HG02642 (cell line): ENCODE results near the gene SLC35G3.
"Not testable (repeated sequence)": the region's sequence is repeated elsewhere in the genome, so short reads cannot be mapped to it uniquely, and the experiment has no call there.

Experiments
- ATAC-seq: cut with Tn5 transposase; IDR thresholded peaks from one replicate; pipeline ENCODE4 v1.9.1; 2021; ENCODE audit warnings: mild to moderate bottlenecking; ENCODE audit not compliant: unreplicated experiment, poor library complexity

SLC35G3 gene

GRCh38 chr17:35169835-35170363 lies 24.3 kb downstream of the SLC35G3 start:
- no peak for ATAC-seq

- no peak for ATAC-seq
Measured at GRCh38 chr17:35167666-35168065, 26.5 kb downstream of the SLC35G3 start.

DNA sequence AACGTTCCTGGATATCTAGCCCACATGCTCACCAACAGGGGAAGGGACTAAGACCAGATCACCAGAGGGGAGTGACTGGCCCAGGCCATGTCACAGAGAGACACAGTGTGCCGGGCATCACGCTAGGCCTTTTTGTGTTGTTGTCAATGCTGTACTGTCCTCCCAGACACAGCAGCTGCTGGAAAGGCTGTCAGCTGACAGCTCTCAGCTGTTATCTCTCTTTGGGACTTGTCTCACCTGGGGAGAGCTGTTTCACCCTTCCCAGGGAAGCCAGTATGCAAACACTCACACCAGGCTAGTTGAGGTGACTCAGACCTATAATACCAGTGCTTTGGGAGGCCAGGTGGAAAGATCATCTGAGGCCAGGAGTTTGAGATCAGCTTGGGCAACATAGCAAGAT lies 27.1 kb downstream of the SLC35G3 start:
- no peak for ATAC-seq

DNA sequence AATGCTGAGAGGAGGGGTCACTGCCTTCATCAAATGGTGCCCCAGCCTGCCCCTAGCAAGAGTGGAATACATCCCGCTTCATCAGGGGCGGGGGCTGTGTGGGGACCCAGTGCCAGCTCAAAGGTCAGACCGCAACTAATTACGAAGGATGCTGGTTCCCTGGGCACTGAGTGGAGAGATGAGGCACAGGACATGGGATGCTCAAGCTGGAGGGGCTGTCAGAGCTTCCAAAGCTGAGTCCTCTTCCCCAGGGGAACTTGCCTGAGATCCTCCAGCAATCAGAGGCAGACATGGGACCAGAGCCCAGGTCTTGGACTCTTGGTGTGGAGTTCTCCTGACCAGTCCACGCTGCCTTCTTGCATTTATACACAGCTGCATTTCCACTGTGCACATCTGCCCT lies 27.7 kb downstream of the SLC35G3 start:
- ATAC-seq, result no peak

- no peak for ATAC-seq
Measured at GRCh38 chr17:35164716-35165115, 29.5 kb downstream of the SLC35G3 start.

GRCh38 chr17:35163886-35164285 lies 30.3 kb downstream of the SLC35G3 start:
- no peak for ATAC-seq

DNA sequence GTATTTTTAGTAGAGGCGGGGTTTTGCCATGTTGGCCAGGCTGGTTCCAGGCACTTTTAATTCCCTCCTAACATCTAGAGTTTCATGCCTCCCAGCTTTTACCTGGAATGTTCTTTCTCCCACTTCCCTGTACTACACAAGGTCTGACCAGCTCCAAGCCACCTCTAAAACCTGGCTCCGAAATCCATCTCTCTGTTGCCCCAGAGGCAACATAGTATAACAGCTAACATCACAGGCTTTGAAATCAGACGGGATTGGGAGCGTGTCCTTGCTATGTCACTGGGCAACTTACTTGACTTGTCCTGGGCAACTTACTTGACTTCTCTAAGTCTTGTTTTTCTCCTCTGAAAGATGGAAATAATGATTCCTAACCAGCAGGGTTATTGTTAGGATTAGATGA lies 31.4 kb downstream of the SLC35G3 start:
- no peak for ATAC-seq

- ATAC-seq, result no peak
Measured at GRCh38 chr17:35161281-35161761, 32.9 kb downstream of the SLC35G3 start.

DNA sequence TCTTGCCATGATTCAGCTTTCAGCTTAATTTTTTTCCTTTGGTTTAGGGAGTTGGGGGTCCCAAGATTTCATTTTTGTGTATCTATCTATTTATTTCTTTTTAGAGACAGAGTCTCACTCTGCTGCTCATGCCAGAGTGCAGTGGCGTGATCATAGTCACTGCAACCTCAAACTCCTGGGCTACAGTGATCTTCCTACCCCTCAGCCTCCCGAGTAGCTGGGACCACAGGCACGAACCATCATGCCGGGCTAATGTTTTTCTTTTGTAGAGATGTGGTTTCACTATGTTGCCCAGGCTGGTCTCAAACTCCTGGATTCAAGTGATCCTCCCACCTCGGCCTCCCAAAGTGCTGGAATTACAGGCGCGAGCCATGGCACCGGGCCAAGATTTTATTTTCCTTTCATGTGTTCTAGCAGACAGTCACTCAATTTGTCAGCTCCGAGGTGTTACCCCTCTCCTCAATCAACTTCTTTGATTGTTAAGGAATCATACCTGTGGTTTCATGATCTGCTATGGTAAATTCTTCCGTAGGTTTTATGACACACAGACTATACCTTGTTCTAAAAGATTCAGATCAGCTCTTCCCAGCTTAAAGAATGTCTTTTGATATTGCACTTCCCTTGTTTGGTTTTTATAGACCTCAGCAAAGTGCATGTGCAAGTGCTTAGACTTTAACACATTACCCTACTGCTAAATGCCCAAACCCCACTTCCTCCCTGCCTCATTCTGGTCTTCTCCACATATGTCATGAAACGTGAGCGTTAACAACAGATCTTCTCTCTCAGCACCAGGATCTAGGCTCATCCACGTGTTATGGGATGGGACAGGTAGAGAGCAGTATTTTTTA lies 33.6 kb downstream of the SLC35G3 start:
- ATAC-seq, result no peak

DNA sequence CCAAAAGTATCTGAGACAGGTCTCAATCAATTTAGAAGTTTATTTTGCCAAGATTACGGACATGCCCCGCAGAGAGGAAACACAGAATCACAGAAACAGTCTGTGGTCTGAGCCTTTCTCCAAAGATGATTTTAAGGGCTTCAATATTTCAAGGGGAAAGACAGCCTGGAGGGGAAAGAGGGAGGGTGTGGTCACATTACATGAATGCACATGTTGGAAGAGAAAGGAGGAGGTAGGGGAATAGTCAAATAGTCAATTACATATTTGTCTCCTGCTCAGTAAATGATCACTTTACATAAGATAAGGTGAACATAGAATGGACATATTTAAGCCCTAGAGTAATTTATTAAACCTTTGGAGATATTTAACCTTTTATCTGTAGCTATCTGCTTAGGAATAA lies 34.3 kb downstream of the SLC35G3 start:
- no peak for ATAC-seq

DNA sequence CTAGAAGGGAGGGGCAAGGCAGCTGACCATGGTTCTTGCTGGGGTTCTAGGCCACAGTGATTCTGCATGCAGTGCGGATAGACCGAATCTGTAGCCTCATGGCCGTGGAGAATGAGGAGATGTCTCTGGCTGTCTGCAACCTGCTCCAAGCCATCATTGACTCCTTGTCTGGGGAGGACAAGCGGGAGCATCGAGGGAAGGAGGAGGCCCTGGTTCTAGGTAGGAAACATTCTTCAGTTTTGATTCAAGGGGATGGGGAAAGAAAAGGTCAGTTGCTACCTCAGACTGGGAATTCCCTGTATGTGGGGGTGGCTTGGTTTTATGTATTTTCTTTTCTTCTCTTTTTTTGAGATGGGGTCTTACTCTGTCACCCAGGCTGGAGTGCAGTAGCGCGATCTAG lies 38.9 kb downstream of the SLC35G3 start:
- ATAC-seq, result no peak

DNA sequence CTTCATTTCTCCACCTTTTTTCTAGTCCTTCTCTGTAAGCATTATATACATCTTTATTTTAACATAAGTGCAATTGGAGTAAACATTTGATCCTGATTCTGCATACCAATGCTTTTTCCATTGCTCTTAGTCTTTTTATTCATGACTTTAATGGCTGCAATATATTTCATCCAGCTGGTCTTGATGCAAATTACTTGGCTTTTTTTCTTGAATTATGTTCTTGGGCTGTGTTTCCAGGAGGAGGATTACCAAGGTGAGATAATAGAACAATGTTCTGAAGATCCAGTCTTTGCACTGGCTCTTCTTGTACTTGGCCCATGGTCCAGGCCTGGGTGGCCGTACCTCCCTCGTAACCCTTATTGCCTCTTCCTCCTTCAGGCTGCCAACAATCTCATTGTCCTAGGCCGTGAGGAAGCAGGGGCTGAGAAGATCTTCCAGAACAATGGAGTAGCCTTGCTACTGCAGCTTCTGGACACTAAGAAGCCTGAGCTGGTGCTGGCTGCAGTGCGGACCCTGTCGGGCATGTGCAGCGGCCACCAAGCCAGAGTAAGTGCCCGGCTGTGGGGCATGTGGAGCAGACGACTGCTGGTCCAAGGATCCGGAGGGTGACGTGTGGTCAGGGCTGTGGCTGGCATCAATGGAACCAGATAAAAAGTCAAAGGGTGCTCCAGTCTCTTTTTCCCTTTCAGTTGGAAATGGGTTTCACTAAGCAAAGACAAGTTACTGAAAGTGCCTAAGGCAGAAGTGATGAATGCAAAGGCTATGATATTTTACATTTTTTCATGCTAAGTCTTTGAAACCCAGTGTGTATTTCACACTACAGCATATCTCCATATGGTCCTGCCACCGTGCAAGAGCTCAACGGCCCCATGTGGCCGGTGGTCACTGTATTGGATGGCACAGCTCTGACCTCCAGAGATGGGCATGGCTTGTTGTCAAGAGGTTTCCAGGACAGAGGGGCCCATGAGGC lies 39.7 kb downstream of the SLC35G3 start:
- no peak for ATAC-seq

GRCh38 chr17:35152421-35153140 lies 41.6 kb downstream of the SLC35G3 start:
- ATAC-seq, result no peak

DNA sequence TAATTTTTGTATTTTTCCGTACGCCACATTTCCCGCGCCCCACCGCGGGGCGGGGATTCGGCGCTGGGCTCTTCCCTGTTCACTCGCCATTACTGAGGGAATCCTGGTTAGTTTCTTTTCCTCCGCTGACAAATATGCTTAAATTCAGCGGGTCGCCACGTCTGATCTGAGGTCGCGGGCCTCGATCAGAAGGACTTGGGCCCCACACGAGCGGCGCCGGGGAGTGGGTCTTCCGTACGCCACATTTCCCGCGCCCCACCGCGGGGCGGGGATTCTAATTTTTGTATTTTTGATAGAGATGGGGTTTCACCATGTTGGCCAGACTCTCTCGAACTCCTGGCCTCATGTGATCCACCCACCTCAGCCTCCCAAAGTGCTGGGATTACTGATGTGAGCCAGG lies 43.1 kb downstream of the SLC35G3 start:
- not testable (repeated sequence) for ATAC-seq

DNA sequence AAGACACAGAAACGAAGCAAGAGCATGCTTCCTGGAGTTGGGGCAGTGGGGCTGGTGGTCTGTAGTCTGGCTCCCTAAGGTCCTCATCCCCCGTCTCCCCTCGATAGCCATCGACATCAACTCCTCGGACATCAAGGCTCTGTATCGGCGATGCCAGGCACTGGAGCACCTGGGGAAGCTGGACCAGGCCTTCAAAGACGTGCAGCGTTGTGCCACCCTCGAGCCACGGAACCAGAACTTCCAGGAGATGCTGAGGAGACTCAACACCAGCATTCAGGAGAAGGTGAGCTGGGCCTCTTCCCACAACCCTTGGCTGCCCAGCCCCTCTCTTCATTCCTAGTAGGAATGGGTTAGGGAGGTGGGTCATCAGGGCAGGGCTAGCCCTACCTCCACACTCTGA lies 44.3 kb downstream of the SLC35G3 start:
- ATAC-seq, result no peak

GRCh38 chr17:35148144-35148543 lies 46.0 kb downstream of the SLC35G3 start:
- ATAC-seq, result no peak

DNA sequence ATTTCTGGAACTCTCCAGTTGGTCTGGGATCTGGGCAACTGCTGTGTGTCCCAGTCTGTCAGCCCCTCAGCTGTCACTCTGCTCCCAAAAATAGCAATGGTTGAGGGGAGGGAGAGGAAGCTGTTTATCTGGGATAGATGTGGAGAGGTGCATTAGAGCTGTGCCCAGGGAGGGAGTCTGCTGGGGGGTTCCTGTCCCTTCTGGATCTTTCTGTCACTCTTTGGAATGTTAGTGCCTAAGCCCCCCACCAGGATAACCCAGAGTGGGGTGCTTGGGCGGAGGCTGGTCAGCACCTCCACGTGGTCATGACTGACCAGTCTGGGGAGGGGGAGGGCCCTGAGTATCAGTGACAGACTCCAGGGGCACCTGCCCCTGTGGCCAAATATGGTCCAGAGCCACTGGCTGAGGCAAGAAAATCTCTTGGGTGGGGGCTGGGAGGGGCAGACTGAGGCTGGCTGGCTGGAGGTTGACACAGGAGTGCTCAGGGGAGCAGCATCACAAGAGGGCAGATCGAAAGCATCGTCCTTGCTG lies 46.8 kb downstream of the SLC35G3 start, which contains the start of gene UNC45B:
Gene UNC45B, plus strand, starts transcription at position 443 of the 531 bp plus-strand sequence. CDS start 447 bp downstream, outside the sequence.
- ATAC-seq, result no peak

- no peak for ATAC-seq
Measured at GRCh38 chr17:35146214-35146833, 47.9 kb downstream of the SLC35G3 start.

- ATAC-seq, result no peak
Measured at GRCh38 chr17:35144840-35145239, 49.4 kb downstream of the SLC35G3 start.
